ENCODE data around the gene LEAP2. TPM values are rescaled to one million over a fixed set of nuclear protein-coding genes. Genes with fewer than 3 reads are reported as not detected.
"Not testable (repeated sequence)": the region's sequence is repeated elsewhere in the genome, so short reads cannot be mapped to it uniquely, and the experiment has no call there.

LEAP2 gene
- total and polyA plus RNA-seq, 12 donors: 0.49 to 3.9 (median 0.92) TPM

DNA sequence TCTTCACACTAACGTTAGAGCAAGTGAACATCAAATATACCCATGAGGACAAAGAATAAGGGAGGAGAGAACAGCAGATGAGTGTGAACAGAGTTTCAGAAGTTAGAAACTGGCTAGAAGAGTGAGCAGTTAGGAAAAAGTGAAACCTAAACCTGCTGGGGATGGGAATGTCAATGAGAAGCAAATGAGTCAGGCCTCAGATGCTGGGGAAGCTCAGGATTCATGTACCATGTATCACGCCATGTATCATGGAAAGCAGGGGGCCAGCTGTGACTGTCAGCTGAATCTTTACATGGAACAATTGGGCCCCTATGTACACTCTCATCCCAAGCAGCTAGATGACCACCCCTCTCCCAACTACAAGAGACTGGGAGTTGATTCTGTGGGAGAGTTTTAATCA, 23.4 kb upstream of the LEAP2 start:
- Histone ChIP-seq H3K36me3 (no peaks in the 10 kb centered on the region), H3K4me1 (peaks cover 0 to 16% (median 0%) of the 10 kb centered on the region in 9 donors), H3K4me3 (no peak overlapping the region), H3K27ac (no peak overlapping the region), H3K9me3 (no peaks in the 10 kb centered on the region), H3K27me3 (no peaks in the 10 kb centered on the region)
- no peak for ATAC-seq
- intact Hi-C loops (cut with DNase I): no loop called here
- WGBS, 2 donors: 76 to 82% methylated on average over 2 of the region's 2 CpGs
- DNase-seq: no peak
- TF ChIP-seq, protein P1, sequence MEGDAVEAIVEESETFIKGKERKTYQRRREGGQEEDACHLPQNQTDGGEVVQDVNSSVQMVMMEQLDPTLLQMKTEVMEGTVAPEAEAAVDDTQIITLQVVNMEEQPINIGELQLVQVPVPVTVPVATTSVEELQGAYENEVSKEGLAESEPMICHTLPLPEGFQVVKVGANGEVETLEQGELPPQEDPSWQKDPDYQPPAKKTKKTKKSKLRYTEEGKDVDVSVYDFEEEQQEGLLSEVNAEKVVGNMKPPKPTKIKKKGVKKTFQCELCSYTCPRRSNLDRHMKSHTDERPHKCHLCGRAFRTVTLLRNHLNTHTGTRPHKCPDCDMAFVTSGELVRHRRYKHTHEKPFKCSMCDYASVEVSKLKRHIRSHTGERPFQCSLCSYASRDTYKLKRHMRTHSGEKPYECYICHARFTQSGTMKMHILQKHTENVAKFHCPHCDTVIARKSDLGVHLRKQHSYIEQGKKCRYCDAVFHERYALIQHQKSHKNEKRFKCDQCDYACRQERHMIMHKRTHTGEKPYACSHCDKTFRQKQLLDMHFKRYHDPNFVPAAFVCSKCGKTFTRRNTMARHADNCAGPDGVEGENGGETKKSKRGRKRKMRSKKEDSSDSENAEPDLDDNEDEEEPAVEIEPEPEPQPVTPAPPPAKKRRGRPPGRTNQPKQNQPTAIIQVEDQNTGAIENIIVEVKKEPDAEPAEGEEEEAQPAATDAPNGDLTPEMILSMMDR (IDR thresholded peaks at IDR 0.05): no peak

GRCh38 chr5:132853323-132853722, 20.1 kb upstream of the LEAP2 start:
- no peak overlapping the region for H3K4me3 ChIP-seq
- peak overlapping the region in 1 of 10 donors; percentile 38 for H3K27ac ChIP-seq
- no peaks in the 10 kb centered on the region for H3K36me3 ChIP-seq
- ATAC-seq (no peak), DNase-seq (no peak)
- TF ChIP-seq, protein P1 (IDR thresholded peaks at IDR 0.05): no peak
- H3K27me3 ChIP-seq: no peaks in the 10 kb centered on the region
- 95 to 96% methylated on average over 3 of the region's 3 CpGs for WGBS, 2 donors
- intact Hi-C loops (cut with DNase I): no loop called here
- peaks cover 0 to 16% (median 0%) of the 10 kb centered on the region in 9 donors for H3K4me1 ChIP-seq
- H3K9me3 ChIP-seq: no peaks in the 10 kb centered on the region

DNA sequence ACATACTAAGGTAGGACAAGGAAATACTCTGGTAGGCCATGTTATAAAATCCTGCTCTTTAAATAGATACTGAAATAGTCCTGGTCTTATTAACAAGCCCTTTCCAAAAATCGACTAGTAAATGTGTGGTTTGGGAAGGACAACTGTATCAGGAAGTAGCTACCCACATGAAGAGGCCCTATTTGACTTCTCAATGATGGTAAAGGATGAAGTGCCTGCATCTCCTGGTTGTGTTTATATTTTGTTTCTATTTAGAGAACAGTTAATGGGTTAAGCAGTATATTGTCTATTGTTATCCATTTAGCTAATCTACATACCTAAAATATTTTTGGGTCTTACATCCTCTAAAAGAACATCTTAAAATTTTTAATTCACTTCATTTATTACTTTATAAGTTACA, 19.7 kb upstream of the LEAP2 start:
- H3K27me3 ChIP-seq: no peaks in the 10 kb centered on the region
- no peak for ATAC-seq
- DNase-seq: no peak
- WGBS, 2 donors: 46% methylated on average over 1 of the region's 1 CpG
- TF ChIP-seq, protein P1 (IDR thresholded peaks at IDR 0.05): no peak
- H3K27ac ChIP-seq: peak overlapping the region in 1 of 10 donors; percentile 38
- H3K4me1 ChIP-seq: peaks cover 0 to 16% (median 0%) of the 10 kb centered on the region in 9 donors
- no peaks in the 10 kb centered on the region for H3K9me3 ChIP-seq
- H3K36me3 ChIP-seq: no peaks in the 10 kb centered on the region
- no peak overlapping the region for H3K4me3 ChIP-seq
- intact Hi-C loops (cut with DNase I): no loop called here

GRCh38 chr5:132854301-132854700, 19.2 kb upstream of the LEAP2 start:
- TF ChIP-seq, protein P1 (IDR thresholded peaks at IDR 0.05): no peak
- peak overlapping the region in 2 of 10 donors; percentile 10 to 38 for H3K27ac ChIP-seq
- 14 to 15% methylated on average over 3 of the region's 3 CpGs for WGBS, 2 donors
- no peaks in the 10 kb centered on the region for H3K9me3 ChIP-seq
- H3K4me3 ChIP-seq: no peak overlapping the region
- no peaks in the 10 kb centered on the region for H3K27me3 ChIP-seq
- H3K36me3 ChIP-seq: no peaks in the 10 kb centered on the region
- peak in 3 of 8 donors; percentile 51 to 64 (median 61) for ATAC-seq
- intact Hi-C loops (cut with DNase I): no loop called here
- no peak for DNase-seq
- H3K4me1 ChIP-seq: peaks cover 0 to 16% (median 0%) of the 10 kb centered on the region in 9 donors

- H3K36me3 ChIP-seq; H3K27ac ChIP-seq; H3K9me3 ChIP-seq; H3K4me3 ChIP-seq; H3K27me3 ChIP-seq; DNase-seq; ATAC-seq; intact Hi-C loops (cut with DNase I): not testable (repeated sequence)
- H3K4me1 ChIP-seq: peaks cover 0 to 16% (median 0%) of the 10 kb centered on the region in 9 donors
- WGBS, 2 donors: 97 to 98% methylated on average over 5 of the region's 5 CpGs
Observed at GRCh38 chr5:132854992-132855391, 18.5 kb upstream of the LEAP2 start.
